GM18520 (cell line): Measurements from ENCODE around the gene SEMA3E.
"Not testable (repeated sequence)": the region's sequence is repeated elsewhere in the genome, so short reads cannot be mapped to it uniquely, and the experiment has no call there.

Experiments
- ATAC-seq: cut with Tn5 transposase; IDR thresholded peaks from one replicate; pipeline ENCODE4 v1.9.1; 2021; ENCODE audit not compliant: unreplicated experiment

The SEMA3E gene

DNA sequence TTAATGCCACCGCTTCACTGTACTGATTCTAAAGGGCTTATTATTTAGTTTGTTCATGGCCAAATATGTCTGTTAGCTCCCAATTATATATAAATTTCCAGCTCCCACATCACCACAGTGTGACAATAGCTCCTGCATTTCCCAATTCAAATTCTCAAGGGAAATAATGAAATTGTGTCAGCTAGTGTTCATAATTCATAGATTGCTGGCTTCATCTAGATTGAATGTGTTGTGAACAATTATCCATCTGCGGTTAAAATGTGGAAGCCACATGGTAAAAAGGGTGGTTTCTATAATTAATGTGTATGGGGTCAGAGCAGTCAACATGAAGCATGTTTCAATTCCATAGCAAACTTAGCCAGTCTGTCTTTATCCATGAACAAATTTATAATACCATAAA lies 154.3 kb downstream of the SEMA3E start:
- ATAC-seq, result no peak

DNA sequence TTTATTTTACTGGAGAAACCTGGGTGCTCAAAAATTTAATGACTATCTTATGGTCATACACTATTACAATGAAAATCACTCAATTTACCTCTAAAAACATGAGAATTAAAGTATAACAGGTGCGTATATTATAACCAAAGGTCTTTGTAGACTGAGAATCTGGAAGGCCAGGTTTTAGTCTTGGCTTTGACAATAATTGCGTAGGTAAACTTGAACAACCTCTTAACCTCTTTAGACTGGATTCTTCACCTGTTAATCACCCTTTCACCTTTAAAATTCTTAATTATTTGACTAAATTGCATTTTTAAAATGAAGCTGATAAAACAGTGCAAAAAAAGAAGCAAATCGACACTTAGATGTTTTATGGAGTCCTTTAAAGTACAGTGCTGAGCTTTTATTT lies 156.1 kb downstream of the SEMA3E start:
- ATAC-seq, result no peak

DNA sequence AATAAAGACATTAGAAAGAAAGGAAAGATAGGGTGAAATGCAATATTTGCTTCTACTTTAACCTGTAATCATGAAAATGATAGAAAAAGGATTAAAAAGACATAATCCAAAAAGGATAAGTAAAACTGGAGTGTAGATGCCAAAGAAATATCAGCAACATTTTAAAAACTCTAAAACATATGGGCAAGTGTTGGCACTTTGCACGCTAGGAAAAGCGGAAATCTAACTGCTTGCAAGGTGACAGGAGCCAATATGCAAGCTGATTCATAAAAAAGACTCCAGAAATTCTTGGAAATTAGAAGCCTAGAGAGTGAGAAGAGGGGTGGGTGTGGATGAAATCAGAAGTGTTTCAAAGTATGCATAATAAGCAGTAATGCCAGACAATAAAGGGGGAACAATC lies 161.1 kb downstream of the SEMA3E start:
- no peak for ATAC-seq

DNA sequence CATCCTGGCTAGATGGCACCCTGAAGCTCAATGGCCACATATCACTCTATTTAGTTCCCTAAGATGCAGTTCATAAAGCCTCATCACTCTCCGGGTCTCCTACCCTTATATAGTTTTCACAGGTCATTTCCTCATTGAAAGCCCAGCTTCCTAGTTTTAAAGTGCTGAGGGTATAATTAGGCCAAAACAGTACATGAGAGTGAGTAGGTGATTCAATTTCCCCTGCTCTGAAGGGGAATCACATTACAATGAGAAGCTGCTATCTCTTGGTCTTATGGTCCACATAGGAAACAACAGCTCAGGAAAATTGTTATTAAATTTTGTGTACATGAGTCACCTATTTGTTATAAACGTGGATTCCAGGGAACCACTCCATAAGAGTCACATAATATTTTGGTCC lies 162.0 kb downstream of the SEMA3E start:
- ATAC-seq, result no peak

DNA sequence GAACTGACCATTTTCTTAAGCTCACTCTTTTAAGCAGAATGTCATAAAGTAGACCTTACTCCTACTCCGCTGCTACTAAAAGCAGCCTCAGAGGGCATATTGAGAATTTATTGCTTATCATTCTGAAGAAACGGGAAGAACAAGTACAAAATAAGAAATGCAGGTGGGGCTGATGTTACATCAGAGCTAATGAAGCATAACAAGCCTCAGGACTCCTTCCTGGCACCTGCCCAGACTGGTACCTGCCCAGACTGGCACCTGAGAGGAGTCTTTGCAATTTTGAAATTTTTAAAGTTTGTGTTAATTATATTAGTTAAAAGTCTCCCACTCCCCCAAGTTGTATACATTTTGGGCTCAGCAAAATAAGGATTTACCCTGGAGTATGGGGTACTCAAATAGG lies 162.4 kb downstream of the SEMA3E start:
- ATAC-seq, result no peak

DNA sequence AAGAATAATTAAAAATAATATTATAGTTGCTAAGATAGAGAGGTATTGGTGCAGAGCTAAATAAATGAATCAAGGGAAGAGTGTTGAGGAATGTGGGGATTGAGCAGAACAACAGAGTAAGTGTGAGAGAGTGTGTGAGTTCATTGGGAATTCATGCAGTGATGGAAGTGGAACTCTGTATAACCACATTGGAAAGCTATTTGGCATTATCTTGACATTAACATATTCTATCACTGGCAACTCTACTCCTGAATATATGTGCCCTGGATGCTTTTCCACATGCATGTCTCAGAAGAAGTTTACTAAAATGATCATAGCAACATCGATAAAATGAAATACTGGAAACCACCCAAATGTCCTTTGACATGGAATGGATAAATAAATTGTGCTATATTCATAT lies 164.1 kb downstream of the SEMA3E start:
- no peak for ATAC-seq

DNA sequence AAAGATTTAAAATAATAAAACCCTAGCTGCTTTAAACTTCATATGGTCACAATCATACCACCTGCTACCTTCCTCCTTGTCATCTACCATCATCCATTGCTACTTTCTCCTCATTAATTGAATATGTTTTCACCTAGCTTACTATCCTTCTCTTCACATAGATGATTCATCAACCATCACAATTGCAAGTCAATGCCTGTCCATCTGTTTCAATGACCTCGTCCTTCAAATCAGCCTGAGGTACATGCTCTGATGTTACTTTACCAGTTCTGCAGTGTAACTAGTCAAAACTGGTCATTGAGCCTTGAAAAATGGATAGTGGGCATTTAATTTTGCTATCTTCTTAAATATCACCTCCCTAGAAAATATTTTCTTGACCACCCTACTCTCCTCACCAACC lies 164.7 kb downstream of the SEMA3E start:
- no peak for ATAC-seq

DNA sequence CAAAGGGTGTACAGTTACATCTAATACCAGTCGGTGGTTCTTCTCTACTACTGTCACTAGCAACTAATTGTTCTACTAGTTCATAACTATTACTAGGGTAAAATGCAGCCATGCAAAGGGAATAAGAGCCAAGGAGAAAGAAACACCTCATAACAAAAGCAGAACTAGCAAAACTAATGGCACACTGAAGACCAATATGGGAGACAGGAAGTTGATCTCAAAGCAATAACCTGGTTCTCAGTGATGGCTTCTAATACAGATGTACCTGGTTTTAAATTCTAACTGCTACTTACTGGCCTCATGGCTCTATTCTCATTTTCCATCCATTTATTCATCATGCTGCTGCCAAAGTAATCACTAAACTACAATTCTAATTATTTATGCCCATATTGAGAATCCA lies 170.3 kb downstream of the SEMA3E start:
- ATAC-seq, result no peak

DNA sequence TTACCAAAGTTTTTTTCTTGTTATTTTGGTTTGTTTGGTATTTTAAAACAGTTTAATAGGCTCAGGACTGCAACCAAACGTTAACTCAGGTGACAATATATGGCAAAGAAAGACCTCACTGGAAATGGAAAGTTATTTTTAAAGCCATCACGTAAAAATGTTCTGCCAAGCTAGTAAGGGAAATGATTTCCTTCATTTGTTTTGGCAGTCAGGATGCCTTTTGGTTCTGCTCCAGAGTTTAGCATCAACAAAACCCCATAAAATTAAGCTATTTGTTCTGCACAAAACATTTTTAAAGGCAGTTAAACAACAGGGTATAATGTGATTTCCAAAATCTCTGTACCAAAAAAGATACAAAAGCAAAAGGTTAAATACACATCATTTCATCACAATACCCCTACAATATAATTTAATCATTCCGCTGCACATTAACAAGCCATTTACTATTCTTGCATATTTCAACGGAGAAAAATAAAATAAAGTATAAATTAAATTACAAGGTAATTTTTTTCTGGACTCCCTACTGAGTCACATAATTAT lies 172.4 kb downstream of the SEMA3E start:
- no peak for ATAC-seq

DNA sequence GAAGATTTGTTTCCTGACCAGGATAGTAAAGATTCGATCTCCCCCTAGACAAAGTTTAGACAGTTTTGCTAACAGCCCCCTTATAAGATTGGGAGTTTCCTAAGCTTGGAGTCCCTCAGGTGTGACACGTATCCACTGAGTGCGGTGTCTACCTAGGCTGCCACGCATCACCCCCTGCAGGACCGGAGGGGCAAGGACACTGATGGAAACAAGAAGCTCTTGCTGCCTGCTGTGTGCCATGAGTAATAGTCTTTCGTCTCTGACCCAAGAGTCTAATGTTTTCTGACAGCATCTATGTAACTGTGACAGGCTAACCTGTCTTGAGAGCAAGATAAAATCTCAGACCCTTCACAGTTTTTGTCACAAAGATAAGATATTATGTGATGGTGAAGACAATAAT lies 173.5 kb downstream of the SEMA3E start:
- no peak for ATAC-seq

DNA sequence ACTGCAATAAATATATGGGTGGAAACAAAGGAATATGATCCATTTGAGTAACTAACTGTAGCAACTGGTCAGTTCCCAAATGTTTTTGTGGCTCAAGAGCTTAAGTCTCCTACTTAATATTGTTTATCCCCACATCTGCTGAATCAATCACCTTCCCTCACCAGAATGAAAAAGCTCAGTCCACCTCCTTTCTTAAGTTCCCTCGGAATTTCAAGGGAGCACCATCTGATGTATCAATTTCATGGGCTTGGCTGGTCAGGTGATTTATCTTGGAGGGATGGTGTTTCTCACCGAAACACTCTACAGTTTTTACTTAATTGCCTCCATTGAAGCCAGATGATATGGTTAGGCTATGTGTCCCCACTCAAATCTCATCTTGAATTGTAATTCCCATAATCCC lies 176.6 kb downstream of the SEMA3E start:
- no peak for ATAC-seq

DNA sequence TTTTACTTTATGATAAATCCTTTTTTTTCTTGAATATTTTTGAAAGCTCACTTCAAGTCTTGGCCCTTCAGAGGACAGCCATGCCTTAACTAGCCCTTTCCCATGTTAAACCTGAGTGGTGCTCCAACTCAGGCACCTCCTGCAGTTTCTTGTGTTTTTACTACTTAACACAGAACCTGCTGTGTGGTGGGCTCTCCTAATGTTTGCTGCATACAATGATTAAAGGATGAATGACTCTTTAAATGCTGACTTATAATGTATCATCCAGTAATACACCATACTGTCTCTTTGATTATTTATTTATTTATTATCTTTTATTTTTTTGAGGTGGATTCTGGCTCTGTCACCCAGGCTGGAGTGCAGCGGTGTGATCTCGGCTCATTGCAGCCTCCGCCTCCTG lies 179.4 kb downstream of the SEMA3E start:
- ATAC-seq, result no peak

DNA sequence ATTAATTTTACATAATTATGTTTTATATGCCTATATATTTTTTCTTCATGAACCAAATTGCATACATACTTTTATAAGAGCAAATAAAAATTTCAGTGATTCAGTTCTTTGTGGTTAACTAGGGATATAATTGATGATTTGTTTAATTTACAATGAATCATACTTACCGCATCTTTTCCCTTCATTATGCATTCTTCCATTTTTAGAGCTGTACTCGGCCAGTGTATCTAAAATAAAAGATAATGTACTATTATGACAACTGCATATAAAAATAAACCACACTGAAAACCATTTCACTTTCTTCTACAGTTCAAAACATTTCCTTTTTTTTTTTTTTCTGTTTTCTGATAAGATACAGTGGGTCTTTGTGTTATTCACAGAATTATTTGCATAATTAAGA lies 179.9 kb downstream of the SEMA3E start:
- ATAC-seq, result no peak

DNA sequence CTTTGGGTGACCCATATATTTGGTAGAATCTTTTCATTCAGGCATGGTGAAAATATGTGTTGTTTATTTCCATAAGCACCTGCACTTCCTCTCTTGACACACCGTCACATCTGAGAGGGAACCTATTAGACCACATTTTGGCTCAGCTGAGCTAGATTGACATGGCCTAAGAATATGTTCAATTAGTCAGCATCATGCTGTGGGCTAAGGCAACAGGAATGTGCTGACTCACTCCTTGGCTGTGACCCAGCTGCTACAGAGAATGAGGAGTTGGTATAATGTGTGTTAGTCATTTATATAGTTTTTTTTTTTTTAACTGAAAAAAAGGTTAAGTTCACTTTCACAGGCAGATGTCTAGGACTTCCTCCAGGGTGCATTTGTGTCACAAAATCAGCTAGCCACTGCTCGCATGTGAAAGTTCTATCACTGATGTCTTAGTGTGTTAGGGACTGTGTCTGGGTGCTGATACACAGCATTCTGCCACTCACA lies 180.6 kb downstream of the SEMA3E start:
- ATAC-seq, result peak; percentile 96

DNA sequence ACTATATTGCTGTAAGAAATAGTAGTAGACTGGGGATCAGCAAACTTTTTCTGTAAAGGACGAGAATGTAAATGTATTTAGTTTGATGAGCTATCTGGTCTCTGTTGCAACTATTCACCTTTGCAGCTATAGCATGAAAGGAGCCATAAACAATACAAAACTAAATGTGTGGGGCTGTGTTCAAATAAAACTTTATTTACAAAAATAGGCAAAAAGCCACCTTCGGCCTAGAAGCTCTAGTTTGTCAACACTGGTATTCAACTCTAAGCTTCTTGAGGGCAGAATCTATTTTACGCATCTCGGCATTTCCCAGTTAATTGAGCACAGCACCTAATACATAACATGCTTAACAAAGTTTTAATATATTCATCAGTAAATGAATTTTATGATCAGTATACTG lies 181.4 kb downstream of the SEMA3E start:
- ATAC-seq, result no peak

DNA sequence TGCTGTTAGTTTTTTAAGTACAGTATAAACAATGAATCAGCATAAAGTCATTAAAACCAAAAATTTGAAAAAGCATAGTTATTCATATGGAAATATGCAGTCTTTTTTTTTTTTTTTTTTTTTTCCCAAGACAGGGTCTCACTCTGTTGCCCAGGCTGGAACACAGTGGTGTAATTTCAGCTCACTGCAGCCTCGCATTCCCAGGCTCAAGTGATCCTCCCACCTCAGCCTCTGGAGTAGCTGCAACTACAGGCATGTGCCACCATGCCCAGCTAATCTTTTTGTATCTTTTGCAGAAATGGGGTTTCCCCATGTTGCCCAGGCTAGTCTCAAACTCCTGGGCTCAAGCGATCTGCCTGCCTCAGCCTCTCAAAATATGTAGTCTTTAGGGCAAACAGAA lies 182.0 kb downstream of the SEMA3E start:
- no peak for ATAC-seq

DNA sequence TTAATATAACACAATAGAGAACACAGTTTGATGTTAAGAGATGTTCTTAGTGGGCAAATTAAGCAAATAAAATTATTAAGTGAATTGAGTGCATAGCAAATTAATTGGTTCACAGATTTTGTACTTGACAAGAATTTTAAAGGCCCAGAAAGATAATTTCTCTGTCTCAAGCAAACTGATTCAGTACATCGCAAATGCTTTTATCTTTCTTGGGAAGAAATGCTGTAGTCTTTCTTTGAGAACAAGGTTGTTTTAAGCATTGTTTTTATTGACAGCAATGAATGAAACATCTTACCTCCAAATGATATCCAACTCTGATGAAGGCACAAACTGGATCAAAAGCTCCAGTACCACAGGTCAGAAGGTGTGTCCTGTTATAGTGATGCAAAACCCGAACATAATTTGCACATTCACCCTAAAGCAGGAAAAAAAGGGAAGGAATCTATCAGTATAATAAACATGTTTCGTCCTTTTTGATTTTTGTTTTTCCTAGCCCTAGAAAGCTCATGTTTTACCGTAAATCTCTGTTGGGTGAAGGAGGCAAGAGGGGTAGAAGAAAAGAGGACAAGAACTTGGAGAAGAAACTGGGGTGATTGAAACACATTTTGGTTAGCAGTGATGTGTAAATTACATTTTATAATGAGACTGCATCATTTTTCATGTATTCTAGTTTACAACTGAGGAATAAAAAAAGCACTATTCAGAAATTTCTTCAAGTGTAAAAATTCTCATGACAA lies 182.6 kb downstream of the SEMA3E start:
- no peak for ATAC-seq

DNA sequence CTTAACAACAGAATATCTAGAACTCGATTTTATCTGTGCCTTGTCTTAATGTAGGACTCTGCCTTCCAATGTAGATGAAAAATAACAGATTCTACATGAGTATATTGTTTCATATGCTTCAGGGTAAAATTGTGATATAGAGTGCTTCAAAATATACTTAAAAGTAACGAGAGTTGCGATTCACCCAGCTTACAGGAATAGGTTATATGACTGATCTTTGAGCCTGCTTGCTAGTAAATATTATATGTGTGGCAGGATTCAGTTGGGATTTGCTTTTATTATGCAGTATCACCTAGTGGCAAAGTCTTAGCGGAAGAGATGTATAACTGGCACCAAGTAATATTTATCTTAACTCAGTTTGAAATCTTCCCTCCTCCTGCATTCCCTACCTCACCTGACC lies 183.3 kb downstream of the SEMA3E start:
- no peak for ATAC-seq

DNA sequence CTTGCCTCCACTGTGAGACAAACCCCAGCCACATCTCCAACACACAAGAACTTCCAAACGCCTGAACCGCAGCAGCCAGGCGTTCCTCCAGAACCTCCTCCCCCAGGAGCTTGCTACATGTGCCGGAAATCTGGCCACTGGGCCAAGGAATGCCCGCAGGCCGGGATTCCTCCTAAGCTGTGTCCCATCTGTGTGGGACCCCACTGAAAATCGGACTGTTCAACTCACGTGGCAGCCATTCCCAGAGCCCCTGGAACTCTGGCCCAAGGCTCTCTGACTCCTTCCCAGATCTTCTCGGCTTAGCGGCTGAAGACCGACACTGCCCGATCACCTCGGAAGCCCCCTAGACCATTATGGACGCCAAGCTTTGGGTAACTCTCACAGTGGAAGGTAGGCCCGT lies 187.1 kb downstream of the SEMA3E start:
- not testable (repeated sequence) for ATAC-seq

DNA sequence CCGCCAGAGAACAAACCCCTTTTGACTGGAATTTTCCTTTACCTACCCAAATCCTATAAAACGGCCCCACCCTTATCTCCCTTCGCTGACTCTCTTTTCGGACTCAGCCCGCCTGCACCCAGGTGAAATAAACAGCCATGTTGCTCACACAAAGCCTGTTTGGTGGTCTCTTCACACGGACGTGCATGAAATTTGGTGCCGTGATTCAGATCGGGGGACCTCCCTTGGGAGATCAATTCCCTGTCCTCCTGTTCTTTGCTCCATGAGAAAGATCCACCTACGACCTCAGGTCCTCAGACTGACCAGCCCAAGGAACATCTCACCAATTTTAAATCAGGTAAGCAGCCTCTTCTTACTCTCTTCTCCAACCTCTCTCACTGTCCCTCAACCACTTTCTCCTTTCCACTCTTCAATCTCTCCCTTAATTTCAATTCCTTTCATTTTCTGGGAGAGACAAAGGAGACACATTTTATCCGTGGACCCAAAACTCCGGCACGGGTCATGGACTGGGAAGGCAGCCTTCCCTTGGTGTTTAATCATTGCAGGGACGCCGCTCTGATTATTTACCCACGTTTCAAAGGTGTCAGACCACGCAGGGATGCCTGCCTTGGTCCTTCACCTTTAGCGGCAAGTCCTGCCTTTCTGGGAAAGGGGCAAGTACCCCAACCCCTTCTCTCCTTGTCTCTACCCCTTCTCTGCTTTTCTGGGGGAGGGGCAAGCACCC lies 188.8 kb downstream of the SEMA3E start:
- ATAC-seq, result not testable (repeated sequence)

DNA sequence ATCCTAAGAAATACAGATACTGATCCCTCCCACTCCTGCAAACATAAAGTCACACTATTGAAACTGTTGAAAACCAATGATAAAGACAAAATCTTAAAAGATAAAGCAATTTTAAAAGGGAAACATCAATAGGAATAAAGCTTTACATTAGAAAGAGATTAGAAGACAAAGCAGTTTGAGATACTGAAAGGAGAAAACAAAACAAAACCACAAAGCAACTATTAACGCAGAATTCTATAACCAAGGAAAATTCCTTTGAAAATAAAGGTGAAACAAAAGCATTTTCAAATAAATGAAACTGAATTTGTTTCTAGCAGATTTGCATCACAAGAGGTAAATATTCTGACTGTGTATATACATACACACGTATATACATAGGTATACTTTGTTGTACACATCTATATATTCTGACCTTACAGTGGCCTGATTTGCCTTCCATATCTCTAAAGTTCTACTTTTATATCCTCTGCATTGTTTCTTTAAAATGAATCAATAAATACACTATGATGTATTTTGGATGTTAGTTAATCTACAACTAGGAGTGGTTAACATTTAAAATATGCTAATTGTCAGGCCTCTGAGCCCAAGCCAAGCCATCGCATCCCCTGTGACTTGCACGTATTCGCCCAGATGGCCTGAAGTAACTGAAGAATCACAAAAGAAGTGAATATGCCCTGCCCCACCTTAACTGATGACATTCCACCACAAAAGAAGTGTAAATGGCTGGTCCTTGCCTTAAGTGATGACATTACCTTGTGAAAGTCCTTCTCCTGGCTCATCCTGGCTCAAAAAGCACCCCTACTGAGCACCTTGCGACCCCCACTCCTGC lies 189.6 kb downstream of the SEMA3E start:
- not testable (repeated sequence) for ATAC-seq
